Colonic mucosa (tissue), 4 donors: ENCODE results near the gene VPS26B. TPM values are rescaled to one million over a fixed set of nuclear protein-coding genes. Genes with fewer than 3 reads are reported as not detected.

Experiments used
- DNase-seq: peaks from one replicate; pipeline ENCODE4 v3.0.0-alpha.2; 2020
- H3K27ac ChIP-seq: fragments of 200-600 bp; one replicate; pipeline ENCODE4 v1.8.0; 2021
- H3K27me3 ChIP-seq: fragments of 200-600 bp; one replicate; pipeline ENCODE4 v1.8.0; 2021
- H3K36me3 ChIP-seq: fragments of 200-600 bp; one replicate; pipeline ENCODE4 v1.8.0; 2021
- H3K4me1 ChIP-seq: fragments of 200-600 bp; one replicate; pipeline ENCODE4 v1.8.0; 2021; ENCODE audit warnings: mild to moderate bottlenecking
- H3K4me3 ChIP-seq: fragments of 200-600 bp; one replicate; pipeline ENCODE4 v1.8.0; 2021
- H3K9ac ChIP-seq, 2 donors: one replicate each; pipeline ENCODE4 v1.7.0; 2013; ENCODE audit warnings: control low read depth in 2 of 2, low read depth in 2 of 2, low read length in 2 of 2
- H3K9me3 ChIP-seq: fragments of 200-600 bp; one replicate; pipeline ENCODE4 v1.8.0; 2021
- CTCF ChIP-seq: fragments of 200-600 bp; IDR thresholded peaks from one replicate; pipeline ENCODE4 v1.8.0; 2022; ENCODE audit warnings: antibody characterized with exemption, mild to moderate bottlenecking
- intact Hi-C: fragments of 100-400 bp; cut with DNase I; formaldehyde crosslinking; loops from one replicate; pipeline ENCODE4 v1.14.1; 2022
- total RNA-seq, 2 donors: library from RNA; stranded (reverse); fragmentation: NEBNext Ultra II Directional in 1 of 2; extraction: Animal tissue kit (Norgen Biotek cat#: 25700) in 1 of 2; gene quantifications; one replicate each; pipeline ENCODE4 v1.2.1, GENCODE V29; 2021
- donor health status: healthy.
- donor health status: DM: no; HTN: no; CAD: no.
- donor health status: DM: no; HTN: no; CAD: no.

VPS26B gene
- total RNA-seq, 2 donors from 2014 or later = 41.4 to 47.4 TPM

- Histone ChIP-seq H3K4me1 (no peaks in the 10 kb centered on the region), H3K27ac (no peak overlapping the region), H3K27me3 (no peaks in the 10 kb centered on the region), H3K9me3 (no peaks in the 10 kb centered on the region), H3K36me3 (no peaks in the 10 kb centered on the region), H3K9ac (no peak overlapping the region), H3K4me3 (no peak overlapping the region)
- TF ChIP-seq CTCF = no peak
- no peak for DNase-seq
- intact Hi-C loops = no loop called here
Measured at GRCh38 chr11:134196756-134197155, 27.7 kb upstream of the VPS26B start.

- DNase-seq = no peak
- no peaks in the 10 kb centered on the region for H3K4me1 ChIP-seq
- intact Hi-C loops = no loop called here
- no peak overlapping the region for H3K9ac ChIP-seq
- no peak overlapping the region for H3K4me3 ChIP-seq
- no peaks in the 10 kb centered on the region for H3K27me3 ChIP-seq
- H3K36me3 ChIP-seq = no peaks in the 10 kb centered on the region
- H3K27ac ChIP-seq = no peak overlapping the region
- no peaks in the 10 kb centered on the region for H3K9me3 ChIP-seq
- TF ChIP-seq CTCF = no peak
Measured at GRCh38 chr11:134199531-134199930, 24.9 kb upstream of the VPS26B start.

GRCh38 chr11:134200688-134201087 is 23.8 kb upstream of the VPS26B start:
- intact Hi-C loops = no loop called here
- no peak for DNase-seq
- no peaks in the 10 kb centered on the region for H3K36me3 ChIP-seq

GRCh38 chr11:134202661-134203060 is 21.8 kb upstream of the VPS26B start:
- no peak overlapping the region for H3K4me3 ChIP-seq
- no peak overlapping the region for H3K9ac ChIP-seq
- no peaks in the 10 kb centered on the region for H3K9me3 ChIP-seq
- no peak for TF ChIP-seq CTCF
- no peak for DNase-seq
- no peaks in the 10 kb centered on the region for H3K36me3 ChIP-seq
- intact Hi-C loops = no loop called here
- H3K27me3 ChIP-seq = no peaks in the 10 kb centered on the region
- no peaks in the 10 kb centered on the region for H3K4me1 ChIP-seq
- H3K27ac ChIP-seq = no peak overlapping the region

More at GRCh38 chr11:134200688-134201087, 23.8 kb upstream of the VPS26B start:
- no peak overlapping the region for H3K27ac ChIP-seq
- TF ChIP-seq CTCF = no peak
- H3K4me1 ChIP-seq = no peaks in the 10 kb centered on the region
- H3K27me3 ChIP-seq = no peaks in the 10 kb centered on the region
- H3K4me3 ChIP-seq = no peak overlapping the region
- H3K9me3 ChIP-seq = no peaks in the 10 kb centered on the region
- no peak overlapping the region for H3K9ac ChIP-seq

GRCh38 chr11:134205729-134206128 is 18.7 kb upstream of the VPS26B start:
- TF ChIP-seq CTCF = no peak
- H3K4me1 ChIP-seq = no peaks in the 10 kb centered on the region
- H3K36me3 ChIP-seq = peaks cover 11% of the 10 kb centered on the region
- H3K27ac ChIP-seq = no peak overlapping the region
- DNase-seq = no peak
- no peak overlapping the region for H3K9ac ChIP-seq
- H3K27me3 ChIP-seq = no peaks in the 10 kb centered on the region
- H3K9me3 ChIP-seq = no peaks in the 10 kb centered on the region
- no peak overlapping the region for H3K4me3 ChIP-seq
- intact Hi-C loops = no loop called here

- TF ChIP-seq CTCF = no peak
- DNase-seq = no peak
- no peak overlapping the region for H3K27ac ChIP-seq
- peaks cover 11% of the 10 kb centered on the region for H3K36me3 ChIP-seq
- H3K9me3 ChIP-seq = no peaks in the 10 kb centered on the region
- no peaks in the 10 kb centered on the region for H3K27me3 ChIP-seq
- no peak overlapping the region for H3K4me3 ChIP-seq
- H3K9ac ChIP-seq = no peak overlapping the region
- intact Hi-C loops = no loop called here
- no peaks in the 10 kb centered on the region for H3K4me1 ChIP-seq
Measured at GRCh38 chr11:134206185-134206584, 18.3 kb upstream of the VPS26B start.
